ENCODE data around the gene HIVEP3.

Gene HIVEP3

DNA sequence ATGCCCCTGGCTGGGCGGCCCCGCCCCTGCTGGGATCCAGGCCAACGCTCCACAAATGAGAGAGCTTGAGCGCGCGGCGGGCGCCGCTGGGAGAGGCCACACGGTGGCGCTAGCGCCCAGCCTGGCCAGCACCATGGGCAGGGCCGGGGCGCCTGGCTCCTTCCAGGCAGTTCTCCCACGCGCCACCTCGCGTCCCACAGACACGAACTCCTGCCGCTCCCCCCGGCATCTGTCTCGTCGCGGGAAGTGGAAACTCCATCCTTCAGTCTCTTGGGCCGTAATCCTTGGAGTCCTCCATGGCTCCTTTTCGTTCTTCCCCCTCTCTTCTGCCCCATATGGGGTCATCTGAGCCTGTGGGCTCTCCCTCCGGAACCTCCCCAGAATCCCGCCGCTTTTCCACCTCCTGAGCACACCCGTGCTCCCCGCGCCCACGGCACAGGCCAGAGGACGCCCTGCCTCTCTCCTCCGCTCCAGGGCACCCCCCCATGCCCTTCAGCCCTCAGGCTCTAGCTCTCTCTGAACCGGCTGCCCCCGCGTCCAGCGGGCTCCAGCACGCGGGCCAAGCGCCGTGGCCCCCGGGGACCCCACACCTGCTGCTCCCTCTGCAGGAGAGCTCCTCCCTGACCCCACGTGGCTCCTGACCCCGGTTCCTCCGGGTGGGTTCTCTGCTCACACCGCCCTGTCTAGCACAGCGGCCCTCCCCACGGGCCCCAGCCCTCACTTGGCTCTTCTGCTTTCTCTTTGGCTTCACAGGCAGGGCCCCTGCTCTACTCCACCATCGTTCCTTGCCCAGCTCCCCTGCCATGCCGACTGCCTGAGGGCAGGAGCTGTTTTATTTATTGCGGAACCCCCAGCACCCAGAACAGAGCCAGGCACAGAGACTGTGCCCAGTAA lies 402.3 kb downstream of the HIVEP3 start:
- TF ChIP-seq, protein P1, sequence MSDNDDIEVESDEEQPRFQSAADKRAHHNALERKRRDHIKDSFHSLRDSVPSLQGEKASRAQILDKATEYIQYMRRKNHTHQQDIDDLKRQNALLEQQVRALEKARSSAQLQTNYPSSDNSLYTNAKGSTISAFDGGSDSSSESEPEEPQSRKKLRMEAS (IDR thresholded peaks at IDR 0.05), result no peak; the same call in 1 of the 2 replicates
- TF ChIP-seq YY1 (IDR thresholded peaks at IDR 0.05; ENCODE audit: low read depth) (0 out of 2 replicates have a peak, but pooled peaks have one; percentile 37), NFIC (IDR thresholded peaks at IDR 0.05) (peak; percentile 80), CEBPB (IDR thresholded peaks at IDR 0.05) (no peak), RAD21 (IDR thresholded peaks at IDR 0.05; ENCODE audit: low read depth) (peak; percentile 70), CREB1 (IDR thresholded peaks at IDR 0.05; ENCODE audit: low read depth) (no peak), TCF12 (IDR thresholded peaks at IDR 0.05; ENCODE audit: low read depth) (no peak), FOXM1 (IDR thresholded peaks at IDR 0.05; ENCODE audit: borderline replicate concordance, low read depth) (no peak)
- TF ChIP-seq, protein P2, sequence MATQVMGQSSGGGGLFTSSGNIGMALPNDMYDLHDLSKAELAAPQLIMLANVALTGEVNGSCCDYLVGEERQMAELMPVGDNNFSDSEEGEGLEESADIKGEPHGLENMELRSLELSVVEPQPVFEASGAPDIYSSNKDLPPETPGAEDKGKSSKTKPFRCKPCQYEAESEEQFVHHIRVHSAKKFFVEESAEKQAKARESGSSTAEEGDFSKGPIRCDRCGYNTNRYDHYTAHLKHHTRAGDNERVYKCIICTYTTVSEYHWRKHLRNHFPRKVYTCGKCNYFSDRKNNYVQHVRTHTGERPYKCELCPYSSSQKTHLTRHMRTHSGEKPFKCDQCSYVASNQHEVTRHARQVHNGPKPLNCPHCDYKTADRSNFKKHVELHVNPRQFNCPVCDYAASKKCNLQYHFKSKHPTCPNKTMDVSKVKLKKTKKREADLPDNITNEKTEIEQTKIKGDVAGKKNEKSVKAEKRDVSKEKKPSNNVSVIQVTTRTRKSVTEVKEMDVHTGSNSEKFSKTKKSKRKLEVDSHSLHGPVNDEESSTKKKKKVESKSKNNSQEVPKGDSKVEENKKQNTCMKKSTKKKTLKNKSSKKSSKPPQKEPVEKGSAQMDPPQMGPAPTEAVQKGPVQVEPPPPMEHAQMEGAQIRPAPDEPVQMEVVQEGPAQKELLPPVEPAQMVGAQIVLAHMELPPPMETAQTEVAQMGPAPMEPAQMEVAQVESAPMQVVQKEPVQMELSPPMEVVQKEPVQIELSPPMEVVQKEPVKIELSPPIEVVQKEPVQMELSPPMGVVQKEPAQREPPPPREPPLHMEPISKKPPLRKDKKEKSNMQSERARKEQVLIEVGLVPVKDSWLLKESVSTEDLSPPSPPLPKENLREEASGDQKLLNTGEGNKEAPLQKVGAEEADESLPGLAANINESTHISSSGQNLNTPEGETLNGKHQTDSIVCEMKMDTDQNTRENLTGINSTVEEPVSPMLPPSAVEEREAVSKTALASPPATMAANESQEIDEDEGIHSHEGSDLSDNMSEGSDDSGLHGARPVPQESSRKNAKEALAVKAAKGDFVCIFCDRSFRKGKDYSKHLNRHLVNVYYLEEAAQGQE (IDR thresholded peaks at IDR 0.05; ENCODE audit: low read depth), result peak; percentile 71
- TF ChIP-seq, protein P3, sequence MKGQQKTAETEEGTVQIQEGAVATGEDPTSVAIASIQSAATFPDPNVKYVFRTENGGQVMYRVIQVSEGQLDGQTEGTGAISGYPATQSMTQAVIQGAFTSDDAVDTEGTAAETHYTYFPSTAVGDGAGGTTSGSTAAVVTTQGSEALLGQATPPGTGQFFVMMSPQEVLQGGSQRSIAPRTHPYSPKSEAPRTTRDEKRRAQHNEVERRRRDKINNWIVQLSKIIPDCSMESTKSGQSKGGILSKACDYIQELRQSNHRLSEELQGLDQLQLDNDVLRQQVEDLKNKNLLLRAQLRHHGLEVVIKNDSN (IDR thresholded peaks at IDR 0.05), result no peak

DNA sequence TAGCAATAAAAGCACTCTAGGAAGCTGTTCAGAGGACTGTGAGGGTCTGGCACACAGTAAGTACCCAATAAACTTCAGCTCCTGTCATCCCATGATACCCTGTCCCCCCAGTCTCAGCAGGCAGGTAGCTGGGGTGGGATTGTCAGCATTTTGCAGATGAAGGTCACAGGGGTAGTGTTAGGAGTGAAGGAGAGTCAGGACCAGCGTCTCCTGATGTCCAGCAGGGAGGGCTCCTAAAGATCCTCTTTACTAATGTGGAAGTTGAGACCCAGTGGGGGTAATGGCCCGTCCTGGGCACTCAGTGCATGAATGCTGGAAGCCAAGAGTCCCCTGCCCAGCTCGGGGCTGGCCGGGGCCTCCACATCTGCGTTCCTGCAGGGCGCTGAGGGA lies 402.9 kb downstream of the HIVEP3 start:
- TF ChIP-seq, protein P2 (IDR thresholded peaks at IDR 0.05; ENCODE audit: low read depth), result no peak
- TF ChIP-seq, protein P1 (IDR thresholded peaks at IDR 0.05), result no peak
- TF ChIP-seq CEBPB (IDR thresholded peaks at IDR 0.05), result no peak
- no peak for TF ChIP-seq FOXM1 (IDR thresholded peaks at IDR 0.05; ENCODE audit: borderline replicate concordance, low read depth)
- TF ChIP-seq ZBTB7A (IDR thresholded peaks at IDR 0.05; ENCODE audit: low read depth), result no peak; the same call in 1 of the 2 replicates
- TF ChIP-seq NFIC (IDR thresholded peaks at IDR 0.05), result no peak
- no peak for TF ChIP-seq RAD21 (IDR thresholded peaks at IDR 0.05; ENCODE audit: low read depth)
- TF ChIP-seq TEAD4 (IDR thresholded peaks at IDR 0.05), result no peak
- TF ChIP-seq, protein P3 (IDR thresholded peaks at IDR 0.05), result no peak
- no peak for TF ChIP-seq EP300 (IDR thresholded peaks at IDR 0.05; ENCODE audit: borderline replicate concordance)
- TF ChIP-seq EGR1 (IDR thresholded peaks at IDR 0.05), result no peak
- no peak for TF ChIP-seq YY1 (IDR thresholded peaks at IDR 0.05; ENCODE audit: low read depth)
- TF ChIP-seq CREB1 (IDR thresholded peaks at IDR 0.05; ENCODE audit: low read depth), result no peak
- no peak for TF ChIP-seq TCF12 (IDR thresholded peaks at IDR 0.05; ENCODE audit: low read depth)
- TF ChIP-seq TAF1 (IDR thresholded peaks at IDR 0.05; ENCODE audit: low read depth), result no peak

DNA sequence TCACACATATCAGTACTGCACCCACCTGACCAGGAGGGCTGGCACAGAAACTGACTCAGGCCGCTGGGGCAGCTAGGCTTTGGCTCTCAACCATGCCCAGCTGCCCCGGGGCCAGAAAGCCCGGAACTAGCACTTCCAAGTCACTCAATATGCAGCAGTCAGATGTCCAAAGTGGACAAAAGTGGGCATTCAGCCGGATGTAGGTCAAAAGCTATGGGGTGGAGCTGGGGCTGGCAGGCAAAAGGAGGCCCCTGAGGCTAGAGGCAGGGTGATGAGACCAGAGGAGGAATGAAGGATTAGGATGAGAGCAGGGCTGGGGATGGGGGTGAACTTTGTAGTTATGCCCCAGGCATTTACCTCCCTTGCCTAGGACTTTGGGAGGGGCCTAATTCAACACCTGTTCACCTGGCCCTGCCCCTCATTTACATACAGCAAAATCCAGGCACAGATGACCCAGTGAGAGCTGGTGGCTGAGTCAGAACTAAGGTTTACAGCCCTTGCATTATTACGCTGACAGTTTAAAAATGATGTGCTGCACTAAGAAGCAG lies 403.5 kb downstream of the HIVEP3 start:
- 0 out of 2 replicates have a peak, but pooled peaks have one; percentile 38 for TF ChIP-seq ZBTB7A (IDR thresholded peaks at IDR 0.05; ENCODE audit: low read depth)
- TF ChIP-seq EGR1 (IDR thresholded peaks at IDR 0.05), result no peak

DNA sequence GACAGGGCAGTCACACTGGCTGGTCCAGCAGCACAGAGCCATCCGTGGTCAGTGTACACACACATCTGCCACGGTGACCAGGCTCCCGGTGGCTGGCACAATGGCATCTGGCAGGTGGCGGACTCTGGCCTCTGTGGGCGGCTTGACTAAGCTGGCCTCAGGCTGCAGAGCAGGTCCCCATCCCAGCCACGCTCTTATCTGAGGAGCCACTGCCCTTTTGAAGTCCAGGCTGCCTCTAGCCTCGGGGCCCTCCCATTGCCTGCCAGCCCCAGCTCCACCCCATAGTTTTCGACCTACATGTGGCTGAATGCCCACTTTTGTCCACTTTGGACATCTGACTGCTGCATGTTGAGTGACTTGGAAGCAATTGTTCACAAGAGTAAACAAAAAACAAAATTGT lies 404.3 kb downstream of the HIVEP3 start:
- TF ChIP-seq ZBTB7A (IDR thresholded peaks at IDR 0.05; ENCODE audit: low read depth) (no peak), EGR1 (IDR thresholded peaks at IDR 0.05) (no peak), EP300 (IDR thresholded peaks at IDR 0.05; ENCODE audit: borderline replicate concordance) (no peak)
- TF ChIP-seq, protein P2 (IDR thresholded peaks at IDR 0.05; ENCODE audit: low read depth), result no peak
